Coronary artery (tissue), 2 donors: ENCODE measurements around the gene PKD2L1.
A peak's percentile ranks its signal among the peaks of the same experiment; 100 is the strongest.

ENCODE experiments used
- DNase-seq: peaks from one replicate; pipeline ENCODE4 v3.0.0-alpha.2; 2017; ENCODE audit warnings: low spot score
- H3K27ac ChIP-seq, 2 donors: fragments of 200-600 bp; sonication (generic); one replicate each; pipeline ENCODE4 v1.5.1; 2016 to 2019
- H3K4me3 ChIP-seq: fragments of 200-600 bp; sonication (generic); 2 replicates; pipeline ENCODE4 v1.5.1; 2016; ENCODE audit warnings: mild to moderate bottlenecking, moderate library complexity
- TF ChIP-seq, protein P1 (sequence below): fragments of 200-600 bp; sonication (generic); IDR thresholded peaks from one replicate; pipeline ENCODE4 v1.5.1; 2019; ENCODE audit warnings: antibody characterized with exemption

The PKD2L1 gene

DNA sequence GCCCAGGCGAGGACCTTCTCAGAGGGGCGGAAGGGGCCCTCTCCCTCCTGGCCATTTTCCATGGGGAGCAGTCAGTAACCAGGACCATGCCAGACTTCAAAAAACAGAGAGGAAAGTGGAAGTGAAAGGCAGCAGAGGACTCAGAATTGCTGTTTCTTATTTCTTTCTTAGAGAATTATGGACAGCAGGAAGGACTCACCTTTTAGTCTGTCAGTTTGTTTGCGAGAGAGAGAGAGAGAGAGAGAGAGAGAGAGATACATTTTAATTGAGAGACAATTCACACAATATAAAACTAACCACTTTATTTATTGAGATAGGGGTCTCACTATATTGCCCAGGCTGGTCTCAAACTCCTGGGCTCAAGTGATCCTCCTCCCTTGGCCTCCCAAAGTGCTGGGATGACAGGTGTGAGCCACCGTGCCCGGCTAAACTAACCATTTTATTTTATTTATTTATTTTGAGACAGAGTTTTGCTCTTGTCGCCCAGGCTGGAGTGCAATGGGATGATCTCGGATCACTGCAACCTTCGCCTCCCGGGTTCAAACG is 41.5 kb upstream of the PKD2L1 start:
- Histone ChIP-seq H3K4me3 (peak overlapping the region; percentile 42), H3K27ac (peak overlapping the region; percentile 39 to 76)
- TF ChIP-seq, protein P1, sequence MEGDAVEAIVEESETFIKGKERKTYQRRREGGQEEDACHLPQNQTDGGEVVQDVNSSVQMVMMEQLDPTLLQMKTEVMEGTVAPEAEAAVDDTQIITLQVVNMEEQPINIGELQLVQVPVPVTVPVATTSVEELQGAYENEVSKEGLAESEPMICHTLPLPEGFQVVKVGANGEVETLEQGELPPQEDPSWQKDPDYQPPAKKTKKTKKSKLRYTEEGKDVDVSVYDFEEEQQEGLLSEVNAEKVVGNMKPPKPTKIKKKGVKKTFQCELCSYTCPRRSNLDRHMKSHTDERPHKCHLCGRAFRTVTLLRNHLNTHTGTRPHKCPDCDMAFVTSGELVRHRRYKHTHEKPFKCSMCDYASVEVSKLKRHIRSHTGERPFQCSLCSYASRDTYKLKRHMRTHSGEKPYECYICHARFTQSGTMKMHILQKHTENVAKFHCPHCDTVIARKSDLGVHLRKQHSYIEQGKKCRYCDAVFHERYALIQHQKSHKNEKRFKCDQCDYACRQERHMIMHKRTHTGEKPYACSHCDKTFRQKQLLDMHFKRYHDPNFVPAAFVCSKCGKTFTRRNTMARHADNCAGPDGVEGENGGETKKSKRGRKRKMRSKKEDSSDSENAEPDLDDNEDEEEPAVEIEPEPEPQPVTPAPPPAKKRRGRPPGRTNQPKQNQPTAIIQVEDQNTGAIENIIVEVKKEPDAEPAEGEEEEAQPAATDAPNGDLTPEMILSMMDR, result no peak
- DNase-seq, result no peak

DNA sequence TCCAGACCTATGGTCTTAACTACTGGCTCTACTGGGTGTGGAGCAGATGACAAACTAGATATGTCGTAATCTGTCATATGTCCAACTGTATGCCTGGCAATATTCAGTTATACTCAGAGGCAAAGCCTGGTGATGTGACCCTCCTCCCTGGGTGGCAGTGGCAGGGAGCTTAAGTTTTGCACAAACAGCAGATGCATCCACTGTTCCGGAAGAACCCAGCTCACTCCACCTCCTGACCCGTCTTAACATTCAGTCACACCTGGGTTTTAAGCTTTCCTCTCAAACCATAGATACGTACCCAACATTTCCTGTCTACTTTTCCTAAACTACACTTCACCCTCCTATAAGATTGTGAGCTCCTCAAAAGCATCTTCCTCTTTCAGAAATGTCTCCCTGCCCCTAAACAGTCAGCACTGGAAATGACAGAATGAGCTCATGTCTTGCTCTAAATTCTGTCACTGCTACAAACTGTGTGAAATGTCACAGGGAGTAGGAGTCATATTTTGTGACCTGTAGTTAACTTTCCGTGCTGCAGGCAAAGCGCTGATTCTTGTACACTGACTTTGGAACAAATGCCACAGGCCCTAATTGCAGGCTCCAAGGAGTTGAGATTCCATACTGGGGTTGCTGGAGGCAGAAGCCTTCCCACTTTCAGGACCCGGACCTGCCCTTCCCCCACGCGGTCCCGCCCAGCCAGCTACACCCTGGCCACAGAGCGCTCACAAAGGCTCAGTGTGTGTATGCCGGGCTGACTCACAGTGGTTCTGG is 40.9 kb upstream of the PKD2L1 start:
- Histone ChIP-seq H3K27ac (peak overlapping the region; percentile 39 to 76), H3K4me3 (peak overlapping the region; percentile 42)
- TF ChIP-seq, protein P1, result no peak
- peak; percentile 86 for DNase-seq

DNA sequence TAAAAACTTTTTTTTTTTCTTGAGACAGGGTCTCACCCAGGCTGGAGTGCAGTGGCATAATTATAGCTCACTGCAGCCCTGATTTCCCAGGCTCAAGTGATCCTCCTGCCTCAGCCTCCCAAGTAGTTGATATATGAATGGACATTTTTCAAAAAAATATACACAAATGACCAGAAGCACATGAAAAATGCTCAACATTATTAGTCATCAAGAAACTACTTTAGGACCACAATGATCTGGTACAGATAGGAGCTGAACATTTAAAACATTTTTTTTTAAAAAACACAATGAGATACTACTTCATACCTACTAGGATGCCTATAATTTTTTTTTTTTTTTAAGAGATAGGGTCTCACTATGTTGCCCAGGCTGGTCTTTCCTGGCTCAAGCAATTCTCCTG is 38.7 kb upstream of the PKD2L1 start:
- H3K4me3 ChIP-seq, result no peak overlapping the region
- H3K27ac ChIP-seq, result no peak overlapping the region
- TF ChIP-seq, protein P1, result no peak
- DNase-seq, result no peak

DNA sequence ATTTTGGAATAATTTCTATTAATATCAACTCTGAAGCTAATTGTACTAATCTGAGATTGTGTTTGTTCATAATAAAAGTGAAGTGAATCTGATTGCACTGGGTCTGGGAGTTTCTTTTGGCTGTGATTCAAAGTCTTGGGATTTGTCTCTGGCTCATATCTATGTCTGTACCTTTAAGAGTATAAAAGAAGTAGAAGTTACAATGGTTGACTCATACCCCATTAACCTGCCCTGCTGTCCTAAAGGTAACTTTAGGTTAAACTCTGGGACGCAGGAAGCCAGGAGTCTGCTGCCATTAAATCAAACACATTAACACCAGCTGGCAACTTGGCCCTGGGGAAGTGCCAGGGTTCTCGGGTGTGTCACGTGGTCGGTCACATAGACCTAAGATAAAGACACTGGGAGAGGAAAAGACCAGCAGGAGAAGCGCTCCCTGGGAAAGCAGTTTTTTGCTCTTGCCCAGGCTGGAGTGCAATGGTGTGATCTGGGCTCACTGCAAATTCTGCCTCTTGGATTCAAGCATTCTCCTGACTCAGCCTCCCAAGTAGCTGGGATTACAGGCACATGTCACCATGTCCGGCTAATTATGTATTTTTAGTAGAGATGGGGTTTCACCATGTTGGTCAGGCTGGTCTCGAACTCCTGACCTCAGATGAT is 34.8 kb upstream of the PKD2L1 start:
- no peak for DNase-seq
- TF ChIP-seq, protein P1, result no peak
- peak overlapping the region; percentile 3 for H3K4me3 ChIP-seq
- H3K27ac ChIP-seq, result peak overlapping the region in 1 of 2 donors; percentile 20

DNA sequence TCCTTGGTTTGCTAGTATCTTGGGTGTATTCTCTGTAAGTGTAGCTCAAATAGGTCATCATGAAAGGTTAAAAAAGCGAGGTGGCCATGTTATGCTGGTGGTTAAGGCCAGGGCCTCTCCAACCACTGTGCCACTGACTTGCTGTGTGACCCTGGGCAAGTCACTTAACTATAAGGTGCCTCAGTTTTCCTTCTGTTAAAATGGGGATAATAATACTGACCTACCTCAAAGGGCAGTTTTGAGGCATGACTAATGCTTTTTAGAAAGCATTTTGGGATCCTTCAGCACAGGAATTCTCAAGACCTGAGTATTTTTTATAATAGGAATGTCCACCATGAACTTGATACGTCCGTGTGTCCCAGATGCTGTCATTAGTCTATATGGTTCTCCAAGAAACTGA is 34.1 kb upstream of the PKD2L1 start:
- TF ChIP-seq, protein P1, result no peak
- no peak overlapping the region for H3K4me3 ChIP-seq
- H3K27ac ChIP-seq, result no peak overlapping the region
- DNase-seq, result no peak

DNA sequence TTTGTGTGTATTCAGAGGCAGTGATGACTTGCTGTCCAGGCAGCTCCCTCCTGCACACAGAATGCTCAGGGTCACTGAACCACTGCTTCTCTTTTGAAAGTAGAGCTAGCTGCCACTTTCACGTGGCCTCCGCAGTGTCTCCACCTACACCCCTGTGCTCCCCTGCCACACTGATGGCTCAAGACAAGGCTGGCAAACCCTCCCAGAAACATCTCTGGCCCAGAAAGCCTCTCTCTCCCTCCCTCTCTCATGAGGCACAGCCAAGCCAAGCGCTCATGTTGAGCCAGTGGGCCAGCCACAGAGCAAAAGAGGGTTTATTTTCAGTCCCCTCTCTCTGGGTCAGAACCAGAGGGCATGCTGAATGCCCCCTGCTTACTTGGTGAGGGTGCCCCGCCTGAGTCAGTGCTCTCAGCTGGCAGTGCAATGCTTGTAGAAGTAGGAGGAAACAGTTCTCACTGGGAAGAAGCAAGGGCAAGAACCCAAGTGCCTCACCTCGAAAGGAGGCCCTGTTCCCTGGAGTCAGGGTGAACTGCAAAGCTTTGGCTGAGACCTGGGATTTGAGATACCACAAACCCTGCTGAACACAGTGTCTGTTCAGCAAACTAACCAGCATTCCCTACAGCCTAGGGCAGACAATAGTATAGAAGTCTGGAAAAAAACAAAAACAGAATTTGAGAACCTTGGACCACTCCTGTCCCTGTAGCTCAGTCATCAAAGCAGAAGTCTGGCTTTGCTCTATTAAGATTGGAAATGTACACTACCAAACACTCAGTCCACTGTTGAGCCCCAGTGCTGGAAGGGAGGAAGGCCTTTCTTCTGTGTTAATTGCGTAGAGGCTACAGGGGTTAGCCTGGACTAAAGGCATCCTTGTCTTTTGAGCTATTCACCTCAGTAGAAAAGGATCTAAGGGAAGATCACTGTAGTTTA is 32.8 kb upstream of the PKD2L1 start:
- Histone ChIP-seq H3K4me3 (no peak overlapping the region), H3K27ac (peak overlapping the region in 1 of 2 donors; percentile 11)
- no peak for DNase-seq
- TF ChIP-seq, protein P1, result no peak
